Left ventricle myocardium inferior (tissue), 1 donor: Measurements from ENCODE around the gene TUBA4A. TPM values are rescaled to one million over a fixed set of nuclear protein-coding genes. Genes with fewer than 3 reads are reported as not detected.

Source experiments
- DNase-seq: peaks from one replicate; pipeline ENCODE4 v3.0.0-alpha.2; 2020
- H3K27ac ChIP-seq: fragments of 200-600 bp; replicated peaks from 2 replicates; pipeline ENCODE4 v1.8.0; 2021
- H3K27me3 ChIP-seq: fragments of 200-600 bp; 2 replicates; pipeline ENCODE4 v1.8.0; 2021; ENCODE audit warnings: low read depth
- H3K36me3 ChIP-seq: fragments of 200-600 bp; 2 replicates; pipeline ENCODE4 v1.8.0; 2021
- H3K4me1 ChIP-seq: fragments of 200-600 bp; 2 replicates; pipeline ENCODE4 v1.8.0; 2021
- H3K4me3 ChIP-seq: fragments of 200-600 bp; 2 replicates; pipeline ENCODE4 v1.8.0; 2021; ENCODE audit warnings: mild to moderate bottlenecking, moderate library complexity
- H3K9me3 ChIP-seq: fragments of 200-600 bp; replicated peaks from 2 replicates; pipeline ENCODE4 v1.8.0; 2021
- intact Hi-C: fragments of 100-400 bp; cut with micrococcal nuclease; formaldehyde crosslinking; loops from one replicate; pipeline ENCODE4 v1.11.0; 2022
- total RNA-seq: library from RNA; stranded (reverse); fragmentation: NEBNext Ultra II Directional; extraction: Animal tissue kit (Norgen Biotek cat#: 25700); gene quantifications from one replicate; pipeline ENCODE4 v1.2.1, GENCODE V29; 2021
- TF ChIP-seq, protein P1 (sequence below): fragments of 200-600 bp; IDR thresholded peaks from 2 replicates; pipeline ENCODE4 v1.8.0; 2021; ENCODE audit warnings: antibody characterized with exemption, mild to moderate bottlenecking, borderline replicate concordance
- donor health status: DM: no; HTN: yes; CAD: no; lungs with severe emphysema.

TUBA4A gene
- total RNA-seq, 1 donor from 2014 or later: 130 TPM

DNA sequence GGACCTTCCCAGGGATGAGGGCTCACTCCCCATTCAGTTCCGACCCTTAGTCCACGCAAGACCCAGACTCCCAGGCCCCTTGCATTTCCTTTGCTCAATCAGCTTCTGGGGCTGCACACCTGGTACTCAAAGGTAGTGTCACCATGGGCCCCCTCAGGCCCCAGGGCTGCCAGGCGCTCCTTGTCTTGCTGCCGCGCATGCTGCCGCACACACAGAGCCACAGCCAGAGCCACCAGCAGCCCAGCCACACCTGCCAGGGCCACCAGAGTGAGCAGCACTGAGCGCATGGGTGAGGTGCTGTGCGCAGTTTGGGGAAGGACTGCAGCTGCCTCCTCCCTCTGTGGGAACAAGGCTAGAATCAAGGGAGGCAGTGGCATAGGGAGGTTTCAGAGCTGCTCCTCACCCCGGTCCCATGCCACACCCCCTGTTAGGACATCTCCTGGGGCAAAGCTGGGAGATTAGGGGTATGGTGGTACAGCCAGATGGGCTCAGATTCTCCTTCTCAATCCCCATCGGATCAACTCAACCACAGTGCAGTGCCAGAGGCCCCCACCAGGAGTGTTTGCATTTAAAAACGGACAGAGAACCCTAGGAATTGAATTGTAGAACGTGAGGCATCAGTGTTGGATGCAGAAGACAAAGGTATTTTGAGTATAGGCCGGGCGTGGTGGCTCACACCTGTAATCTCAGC is 44.2 kb upstream of the TUBA4A start:
- Histone ChIP-seq H3K27ac (no peak overlapping the region), H3K36me3 (no peaks in the 10 kb centered on the region), H3K4me1 (peaks cover 22% of the 10 kb centered on the region), H3K27me3 (peaks cover 44% of the 10 kb centered on the region), H3K4me3 (no peak overlapping the region), H3K9me3 (no peaks in the 10 kb centered on the region)
- intact Hi-C loops: loop anchor here (5.0 kb wide), 1 partner anchor 126 kb away; the partner anchor contains the start of gene SLC23A3
- no peak for DNase-seq
- TF ChIP-seq, protein P1, sequence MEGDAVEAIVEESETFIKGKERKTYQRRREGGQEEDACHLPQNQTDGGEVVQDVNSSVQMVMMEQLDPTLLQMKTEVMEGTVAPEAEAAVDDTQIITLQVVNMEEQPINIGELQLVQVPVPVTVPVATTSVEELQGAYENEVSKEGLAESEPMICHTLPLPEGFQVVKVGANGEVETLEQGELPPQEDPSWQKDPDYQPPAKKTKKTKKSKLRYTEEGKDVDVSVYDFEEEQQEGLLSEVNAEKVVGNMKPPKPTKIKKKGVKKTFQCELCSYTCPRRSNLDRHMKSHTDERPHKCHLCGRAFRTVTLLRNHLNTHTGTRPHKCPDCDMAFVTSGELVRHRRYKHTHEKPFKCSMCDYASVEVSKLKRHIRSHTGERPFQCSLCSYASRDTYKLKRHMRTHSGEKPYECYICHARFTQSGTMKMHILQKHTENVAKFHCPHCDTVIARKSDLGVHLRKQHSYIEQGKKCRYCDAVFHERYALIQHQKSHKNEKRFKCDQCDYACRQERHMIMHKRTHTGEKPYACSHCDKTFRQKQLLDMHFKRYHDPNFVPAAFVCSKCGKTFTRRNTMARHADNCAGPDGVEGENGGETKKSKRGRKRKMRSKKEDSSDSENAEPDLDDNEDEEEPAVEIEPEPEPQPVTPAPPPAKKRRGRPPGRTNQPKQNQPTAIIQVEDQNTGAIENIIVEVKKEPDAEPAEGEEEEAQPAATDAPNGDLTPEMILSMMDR: no peak

DNA sequence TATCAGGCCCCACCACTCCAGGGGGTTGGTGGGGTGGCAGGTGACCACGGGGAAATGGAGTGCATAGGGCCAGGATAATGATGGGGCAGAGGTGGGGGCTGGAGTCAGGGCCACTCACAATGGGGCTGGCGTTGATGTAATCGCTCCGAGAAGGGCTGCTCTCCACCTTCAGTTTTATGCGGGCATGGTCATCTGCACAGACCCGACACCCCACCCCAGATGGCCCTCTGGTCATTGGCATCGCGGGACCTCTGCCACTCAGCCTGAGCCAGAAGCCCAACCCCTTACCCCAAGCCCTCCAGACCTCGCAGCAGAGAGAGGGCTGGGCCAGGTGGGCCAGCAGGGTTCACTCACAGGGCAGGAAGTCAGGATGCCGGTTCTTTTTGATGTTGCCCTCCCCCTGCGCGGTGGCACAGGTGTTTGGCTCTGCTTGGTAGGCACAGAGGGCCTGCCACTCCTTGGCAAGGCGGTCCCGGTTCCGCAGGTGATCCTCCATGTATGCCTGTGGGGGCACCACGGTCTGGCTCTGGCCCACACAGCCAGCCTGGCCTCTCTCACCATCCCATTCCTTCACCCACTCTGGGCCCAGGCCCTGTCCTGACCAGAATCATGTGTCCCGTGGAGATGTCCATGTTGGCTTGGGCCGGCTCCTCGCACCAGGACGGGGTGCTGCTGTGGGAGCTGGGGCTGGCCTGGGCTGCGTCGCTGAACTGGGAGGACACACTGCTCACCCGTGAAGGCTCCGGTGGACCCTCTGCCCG is 43.1 kb upstream of the TUBA4A start:
- H3K4me1 ChIP-seq: peaks cover 22% of the 10 kb centered on the region
- intact Hi-C loops: loop anchor here (5.0 kb wide), 1 partner anchor 125 kb away; the partner anchor contains the start of gene SLC23A3
- TF ChIP-seq, protein P1: no peak
- no peaks in the 10 kb centered on the region for H3K36me3 ChIP-seq
- peaks cover 33% of the 10 kb centered on the region for H3K27me3 ChIP-seq
- no peak overlapping the region for H3K4me3 ChIP-seq
- H3K9me3 ChIP-seq: no peaks in the 10 kb centered on the region
- no peak overlapping the region for H3K27ac ChIP-seq
- DNase-seq: no peak

DNA sequence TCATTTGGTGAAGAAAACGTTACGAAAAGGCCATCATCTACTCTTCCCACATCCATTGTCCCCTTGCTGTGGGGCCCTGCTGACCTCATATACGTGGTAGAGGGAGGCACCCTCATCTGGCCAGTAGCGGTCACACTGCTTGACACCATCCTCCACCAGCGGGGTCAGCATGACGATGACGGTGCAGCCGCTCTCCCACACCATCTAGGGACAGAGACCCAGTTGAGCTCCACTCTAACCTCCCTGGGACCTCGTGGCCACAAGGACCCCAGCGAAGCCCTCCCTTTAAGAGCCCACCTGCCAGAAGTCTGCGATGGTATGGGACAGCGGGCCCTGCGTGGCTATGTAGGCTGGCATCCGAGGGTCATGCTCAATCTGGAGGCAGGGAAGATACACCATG is 42.4 kb upstream of the TUBA4A start:
- H3K4me3 ChIP-seq: no peak overlapping the region
- no peak for DNase-seq
- intact Hi-C loops: loop anchor here (5.0 kb wide), 1 partner anchor 124 kb away; the partner anchor contains the start of gene SLC23A3

DNA sequence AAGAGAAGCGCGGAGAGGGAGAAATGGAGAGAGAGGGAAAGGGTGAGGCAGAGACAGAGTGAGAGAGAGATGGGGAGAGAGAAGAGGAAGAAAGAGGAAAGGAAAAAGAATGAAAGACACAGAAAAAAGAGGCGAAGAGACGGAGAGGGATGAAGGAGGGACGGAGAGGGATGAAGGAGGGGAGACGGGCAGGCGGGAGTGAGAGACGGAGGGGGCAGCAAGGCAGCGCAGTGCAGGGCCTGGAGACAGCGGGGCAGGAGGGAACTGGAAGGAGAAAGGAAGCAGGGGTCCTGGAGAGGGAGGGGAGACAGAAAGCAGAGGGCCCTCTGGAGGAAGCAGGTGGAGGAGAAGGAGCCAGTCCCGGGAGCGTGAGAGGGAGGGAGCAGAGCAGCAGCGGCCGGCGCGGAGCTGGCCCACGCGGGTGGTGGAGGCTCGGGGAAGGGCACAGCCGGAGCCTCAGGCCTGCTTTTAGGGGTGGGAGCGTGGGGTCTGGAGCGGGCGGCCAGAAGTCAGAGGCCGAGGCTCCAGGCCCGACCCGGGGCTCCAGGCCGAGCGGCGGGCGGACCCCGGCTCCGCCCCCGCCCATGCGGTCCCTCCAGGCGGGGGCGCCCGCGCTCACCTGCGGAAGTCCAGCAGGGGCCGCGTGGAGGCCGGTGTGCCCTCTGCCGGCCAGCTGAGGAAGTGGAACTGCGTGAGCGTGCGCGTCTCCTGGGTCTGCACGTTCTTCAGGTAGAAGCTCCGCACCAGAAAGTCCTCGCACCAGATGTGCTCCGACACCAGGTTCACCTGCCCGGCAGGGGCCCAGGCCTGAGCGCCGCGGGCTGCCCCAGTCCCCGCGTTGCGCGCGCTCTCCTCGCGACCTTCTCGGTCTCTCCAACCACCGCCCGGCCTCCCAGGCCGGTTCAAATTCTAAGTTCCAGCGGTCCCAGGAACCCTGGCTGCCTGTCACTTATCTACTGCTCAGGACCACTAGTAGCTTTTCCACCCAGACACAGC is 40.9 kb upstream of the TUBA4A start:
- TF ChIP-seq, protein P1: peak; percentile 99
- intact Hi-C loops: loop anchor here (5.0 kb wide), 1 partner anchor 122 kb away; the partner anchor contains the start of gene SLC23A3
- H3K36me3 ChIP-seq: no peaks in the 10 kb centered on the region

More for the DNA sequence above, 42.4 kb upstream of the TUBA4A start:
- Histone ChIP-seq H3K27ac (no peak overlapping the region), H3K9me3 (no peaks in the 10 kb centered on the region), H3K27me3 (peaks cover 26% of the 10 kb centered on the region), H3K36me3 (no peaks in the 10 kb centered on the region), H3K4me1 (peaks cover 22% of the 10 kb centered on the region)
- TF ChIP-seq, protein P1: no peak

More for the DNA sequence above, 40.9 kb upstream of the TUBA4A start:
- Histone ChIP-seq H3K4me1 (peaks cover 22% of the 10 kb centered on the region), H3K4me3 (peak overlapping the region; percentile 77), H3K27me3 (peaks cover 12% of the 10 kb centered on the region), H3K27ac (peak overlapping the region; percentile 89), H3K9me3 (no peaks in the 10 kb centered on the region)
- DNase-seq: peak; percentile 86
